Skeletal muscle satellite cell (primary cell): ENCODE results near the gene C2orf81.

Source experiments
- H3K27me3 ChIP-seq: 2 replicates; pipeline ENCODE4 v1.7.0; 2013; ENCODE audit warnings: low read length; ENCODE audit not compliant: control insufficient read depth, insufficient read depth
- H3K36me3 ChIP-seq: 2 replicates; pipeline ENCODE4 v1.7.0; 2013; ENCODE audit warnings: mild to moderate bottlenecking, control low read depth, low read length; ENCODE audit not compliant: insufficient read depth
- H3K4me1 ChIP-seq: 2 replicates; pipeline ENCODE4 v1.7.0; 2013; ENCODE audit warnings: low read length; ENCODE audit not compliant: control insufficient read depth, insufficient read depth
- H3K4me2 ChIP-seq: 2 replicates; pipeline ENCODE4 v1.7.0; 2013; ENCODE audit warnings: mild to moderate bottlenecking, low read length
- H3K4me3 ChIP-seq: 2 replicates; pipeline ENCODE4 v1.7.0; 2013; ENCODE audit warnings: low read length
- H3K9ac ChIP-seq: 2 replicates; pipeline ENCODE4 v1.7.0; 2013; ENCODE audit warnings: mild to moderate bottlenecking, low read depth, low read length, moderate library complexity
- H3K9me3 ChIP-seq: replicated peaks from 2 replicates; pipeline ENCODE4 v1.7.0; 2013; ENCODE audit warnings: mild to moderate bottlenecking, control low read depth, low read length

C2orf81 gene

GRCh38 chr2:74364533-74365505, 56.6 kb downstream of the C2orf81 start:
- Histone ChIP-seq H3K4me3 (no peak overlapping the region), H3K4me2 (no peak overlapping the region), H3K9me3 (no peaks in the 10 kb centered on the region), H3K4me1 (no peaks in the 10 kb centered on the region), H3K36me3 (peaks cover 97% of the 10 kb centered on the region), H3K9ac (no peak overlapping the region), H3K27me3 (no peaks in the 10 kb centered on the region)
